Measurements from ENCODE around the gene GPR143.

Gene GPR143

GRCh38 chrX:9707306-9708033 lies 58.2 kb downstream of the GPR143 start:
- no peak for DNase-seq

GRCh38 chrX:9706421-9706820 lies 59.2 kb downstream of the GPR143 start:
- DNase-seq = no peak

GRCh38 chrX:9704876-9705465 lies 60.7 kb downstream of the GPR143 start:
- DNase-seq = no peak

GRCh38 chrX:9703406-9703805 lies 62.2 kb downstream of the GPR143 start:
- DNase-seq = no peak

- no peak for DNase-seq
Measured at GRCh38 chrX:9701790-9702189, 63.9 kb downstream of the GPR143 start.

GRCh38 chrX:9700555-9700954 lies 65.1 kb downstream of the GPR143 start:
- no peak for DNase-seq

- no peak for DNase-seq
Measured at GRCh38 chrX:9698576-9698975, 67.1 kb downstream of the GPR143 start.

- no peak for DNase-seq
Measured at GRCh38 chrX:9693307-9694001, 72.2 kb downstream of the GPR143 start.

GRCh38 chrX:9690046-9690445 lies 75.6 kb downstream of the GPR143 start:
- no peak for DNase-seq

GRCh38 chrX:9688833-9689232 lies 76.8 kb downstream of the GPR143 start:
- no peak for DNase-seq

- DNase-seq = no peak
Measured at GRCh38 chrX:9687899-9688298, 77.7 kb downstream of the GPR143 start.

- DNase-seq = no peak
Measured at GRCh38 chrX:9683350-9683749, 82.3 kb downstream of the GPR143 start.

- no peak for DNase-seq
Measured at GRCh38 chrX:9682861-9683260, 82.8 kb downstream of the GPR143 start.

- DNase-seq = no peak
Measured at GRCh38 chrX:9682456-9682855, 83.2 kb downstream of the GPR143 start.

- no peak for DNase-seq
Measured at GRCh38 chrX:9681422-9681821, 84.2 kb downstream of the GPR143 start.

GRCh38 chrX:9681011-9681410 lies 84.6 kb downstream of the GPR143 start:
- DNase-seq = no peak

- no peak for DNase-seq
Measured at GRCh38 chrX:9678215-9678965, 87.3 kb downstream of the GPR143 start.

GRCh38 chrX:9677098-9677739 lies 88.4 kb downstream of the GPR143 start:
- DNase-seq = no peak

GRCh38 chrX:9676738-9677097 lies 88.9 kb downstream of the GPR143 start:
- DNase-seq = no peak

- DNase-seq = no peak
Measured at GRCh38 chrX:9676306-9676705, 89.3 kb downstream of the GPR143 start.

Measured in NCI-H187 (cell line).